ENCODE results near the gene CASTOR1.

CASTOR1 gene

GRCh38 chr22:30244066-30244465, 45.2 kb downstream of the CASTOR1 start:
- TF ChIP-seq EZH2phosphoT487 (conservative IDR thresholded peaks at IDR 0.05; ENCODE audit: low read length) (no peak), CTCF (IDR thresholded peaks at IDR 0.05; ENCODE audit: insufficient read depth, low read length, poor library complexity, severe bottlenecking) (no peak)
- Histone ChIP-seq H3K9me3 (ENCODE audit: insufficient read depth, low read length) (no peaks in the 10 kb centered on the region), H3K9ac (ENCODE audit: low read length) (no peak overlapping the region), H3K27me3 (ENCODE audit: low read length) (no peaks in the 10 kb centered on the region), H3K4me3 (ENCODE audit: insufficient read depth, low read length, poor library complexity, severe bottlenecking) (no peak overlapping the region), H3K79me2 (ENCODE audit: insufficient read depth, low read length) (no peaks in the 10 kb centered on the region), H4K20me1 (ENCODE audit: low read depth, low read length) (no peaks in the 10 kb centered on the region), H3K4me2 (ENCODE audit: low read depth, low read length, poor library complexity, severe bottlenecking) (no peak overlapping the region), H3K27ac (ENCODE audit: low read depth, low read length) (no peak overlapping the region), H3F3A (ENCODE audit: insufficient read depth) (no peaks in the 10 kb centered on the region), H3K36me3 (ENCODE audit: low read length) (no peaks in the 10 kb centered on the region), H3K9me2 (replicated peaks; ENCODE audit: insufficient read depth, low read length) (no peaks in the 10 kb centered on the region), H2AFZ (ENCODE audit: low read depth, low read length, severe bottlenecking) (no peak overlapping the region)

GRCh38 chr22:30243661-30244060, 45.6 kb downstream of the CASTOR1 start:
- Histone ChIP-seq H2AFZ (ENCODE audit: low read depth, low read length, severe bottlenecking) (no peak overlapping the region), H3K27me3 (ENCODE audit: low read length) (no peaks in the 10 kb centered on the region), H3K27ac (ENCODE audit: low read depth, low read length) (no peak overlapping the region), H3K9me2 (replicated peaks; ENCODE audit: insufficient read depth, low read length) (no peaks in the 10 kb centered on the region), H3K9me3 (ENCODE audit: insufficient read depth, low read length) (no peaks in the 10 kb centered on the region), H3K79me2 (ENCODE audit: insufficient read depth, low read length) (no peaks in the 10 kb centered on the region), H4K20me1 (ENCODE audit: low read depth, low read length) (no peaks in the 10 kb centered on the region), H3K4me2 (ENCODE audit: low read depth, low read length, poor library complexity, severe bottlenecking) (no peak overlapping the region), H3K9ac (ENCODE audit: low read length) (no peak overlapping the region), H3K36me3 (ENCODE audit: low read length) (no peaks in the 10 kb centered on the region), H3F3A (ENCODE audit: insufficient read depth) (no peaks in the 10 kb centered on the region), H3K4me3 (ENCODE audit: insufficient read depth, low read length, poor library complexity, severe bottlenecking) (no peak overlapping the region)
- no peak for TF ChIP-seq EZH2phosphoT487 (conservative IDR thresholded peaks at IDR 0.05; ENCODE audit: low read length)
- TF ChIP-seq CTCF (IDR thresholded peaks at IDR 0.05; ENCODE audit: insufficient read depth, low read length, poor library complexity, severe bottlenecking) = no peak

- H3K4me3 ChIP-seq (ENCODE audit: insufficient read depth, low read length, poor library complexity, severe bottlenecking) = no peak overlapping the region
- H3K4me2 ChIP-seq (ENCODE audit: low read depth, low read length, poor library complexity, severe bottlenecking) = no peak overlapping the region
- no peak overlapping the region for H2AFZ ChIP-seq (ENCODE audit: low read depth, low read length, severe bottlenecking)
- no peak overlapping the region for H3K27ac ChIP-seq (ENCODE audit: low read depth, low read length)
- H3K36me3 ChIP-seq (ENCODE audit: low read length) = no peaks in the 10 kb centered on the region
- no peak overlapping the region for H3K9ac ChIP-seq (ENCODE audit: low read length)
- H3K9me2 ChIP-seq (replicated peaks; ENCODE audit: insufficient read depth, low read length) = no peaks in the 10 kb centered on the region
- H3K79me2 ChIP-seq (ENCODE audit: insufficient read depth, low read length) = no peaks in the 10 kb centered on the region
- no peaks in the 10 kb centered on the region for H4K20me1 ChIP-seq (ENCODE audit: low read depth, low read length)
- TF ChIP-seq CTCF (IDR thresholded peaks at IDR 0.05; ENCODE audit: insufficient read depth, low read length, poor library complexity, severe bottlenecking) (no peak), EZH2phosphoT487 (conservative IDR thresholded peaks at IDR 0.05; ENCODE audit: low read length) (no peak)
- no peaks in the 10 kb centered on the region for H3K27me3 ChIP-seq (ENCODE audit: low read length)
- H3F3A ChIP-seq (ENCODE audit: insufficient read depth) = no peaks in the 10 kb centered on the region
- H3K9me3 ChIP-seq (ENCODE audit: insufficient read depth, low read length) = no peaks in the 10 kb centered on the region
Measured at GRCh38 chr22:30241576-30242371, 47.5 kb downstream of the CASTOR1 start.

Data from SU-DHL-6 (cell line).